ENCODE results near the gene NCS1.

- no peak for TF ChIP-seq POLR2AphosphoS5 (IDR thresholded peaks at IDR 0.05; ENCODE audit: borderline replicate concordance, low read depth, low read length)
- TF ChIP-seq EZH2 (IDR thresholded peaks at IDR 0.05): no peak
These were observed 29.6 kb upstream of the NCS1 start for GRCh38 chr9:130142641-130143040.
